Left ventricle myocardium inferior (tissue), 1 donor: ENCODE data around the gene QPCT. TPM values are rescaled to one million over a fixed set of nuclear protein-coding genes. Genes with fewer than 3 reads are reported as not detected.

Source experiments
- DNase-seq: peaks from one replicate; pipeline ENCODE4 v3.0.0-alpha.2; 2020
- H3K27ac ChIP-seq: fragments of 200-600 bp; replicated peaks from 2 replicates; pipeline ENCODE4 v1.8.0; 2021
- H3K27me3 ChIP-seq: fragments of 200-600 bp; 2 replicates; pipeline ENCODE4 v1.8.0; 2021; ENCODE audit warnings: low read depth
- H3K36me3 ChIP-seq: fragments of 200-600 bp; 2 replicates; pipeline ENCODE4 v1.8.0; 2021
- H3K4me1 ChIP-seq: fragments of 200-600 bp; 2 replicates; pipeline ENCODE4 v1.8.0; 2021
- H3K4me3 ChIP-seq: fragments of 200-600 bp; 2 replicates; pipeline ENCODE4 v1.8.0; 2021; ENCODE audit warnings: mild to moderate bottlenecking, moderate library complexity
- H3K9me3 ChIP-seq: fragments of 200-600 bp; replicated peaks from 2 replicates; pipeline ENCODE4 v1.8.0; 2021
- CTCF ChIP-seq: fragments of 200-600 bp; IDR thresholded peaks from 2 replicates; pipeline ENCODE4 v1.8.0; 2021; ENCODE audit warnings: antibody characterized with exemption, mild to moderate bottlenecking, borderline replicate concordance
- intact Hi-C: fragments of 100-400 bp; cut with micrococcal nuclease; formaldehyde crosslinking; loops from one replicate; pipeline ENCODE4 v1.11.0; 2022
- total RNA-seq: library from RNA; stranded (reverse); fragmentation: NEBNext Ultra II Directional; extraction: Animal tissue kit (Norgen Biotek cat#: 25700); gene quantifications from one replicate; pipeline ENCODE4 v1.2.1, GENCODE V29; 2021
- donor health status: DM: no; HTN: yes; CAD: no; lungs with severe emphysema.

QPCT gene
- total RNA-seq, 1 donor from 2014 or later: 2.0 TPM

GRCh38 chr2:37422816-37423215 lies 78.4 kb downstream of the QPCT start:
- Histone ChIP-seq H3K36me3 (no peaks in the 10 kb centered on the region), H3K27me3 (no peaks in the 10 kb centered on the region), H3K4me3 (no peak overlapping the region), H3K9me3 (no peaks in the 10 kb centered on the region), H3K27ac (no peak overlapping the region), H3K4me1 (peaks cover 13% of the 10 kb centered on the region)
- intact Hi-C loops: no loop called here
- DNase-seq: no peak
- TF ChIP-seq CTCF: no peak

Other genes starting within 250 kb of the QPCT start
- gene EIF2AK2, start 187.7 kb upstream of the QPCT start, total RNA-seq: 23.8 TPM
- gene SULT6B1, start 156.0 kb upstream of the QPCT start, total RNA-seq: not detected
- gene CEBPZOS, start 148.1 kb upstream of the QPCT start, total RNA-seq: 61.3 TPM
- 25.3 TPM for gene CEBPZ, start 113.0 kb upstream of the QPCT start, total RNA-seq
- 27.5 TPM for gene NDUFAF7, start 113.0 kb upstream of the QPCT start, total RNA-seq
- 14.8 TPM for gene PRKD3, start 19.8 kb upstream of the QPCT start, total RNA-seq